Aorta (tissue), 5 donors: ENCODE data around the gene PNMA8A. TPM values are rescaled to one million over a fixed set of nuclear protein-coding genes. Genes with fewer than 3 reads are reported as not detected.
A peak's percentile ranks its signal among the peaks of the same experiment; 100 is the strongest.
"Not testable (repeated sequence)": the region's sequence is repeated elsewhere in the genome, so short reads cannot be mapped to it uniquely, and the experiment has no call there.

Experiments
- ATAC-seq: fragments of 200-7000 bp; cut with Tn5 transposase; one replicate; pipeline ENCODE4 v1.9.1; 2022; ENCODE audit warnings: moderate library complexity; ENCODE audit not compliant: low FRiP score
- DNase-seq, 2 donors: peaks; one replicate each; pipeline ENCODE4 v3.0.0-alpha.2; 2020
- H3K27ac ChIP-seq, 2 donors: one replicate each; pipeline ENCODE4 v1.5.1; 2013; ENCODE audit warnings: low read length in 2 of 2, mild to moderate bottlenecking in 2 of 2, moderate library complexity in 2 of 2, control low read depth in 1 of 2, inconsistent platforms in 1 of 2, low read depth in 1 of 2
- H3K27me3 ChIP-seq, 2 donors: one replicate each; pipeline ENCODE4 v1.6.1; 2013; ENCODE audit warnings: control low read depth in 1 of 2, low read length in 1 of 2, mild to moderate bottlenecking in 1 of 2, moderate library complexity in 1 of 2; ENCODE audit not compliant: insufficient read depth in 2 of 2, control insufficient read depth in 1 of 2
- H3K36me3 ChIP-seq, 2 donors: one replicate each; pipeline ENCODE4 v1.6.1; 2013; ENCODE audit warnings: control low read depth in 1 of 2, low read length in 1 of 2, mild to moderate bottlenecking in 1 of 2; ENCODE audit not compliant: insufficient read depth in 2 of 2, control insufficient read depth in 1 of 2
- H3K4me1 ChIP-seq, 2 donors: one replicate each; pipeline ENCODE4 v1.6.1; 2013; ENCODE audit warnings: low read length in 2 of 2, control low read depth in 1 of 2, mild to moderate bottlenecking in 1 of 2, moderate library complexity in 1 of 2; ENCODE audit not compliant: insufficient read depth in 2 of 2, control insufficient read depth in 1 of 2
- H3K4me3 ChIP-seq, 2 donors: one replicate each; pipeline ENCODE4 v1.5.1; 2013; ENCODE audit warnings: low read length in 2 of 2, control low read depth in 1 of 2, mild to moderate bottlenecking in 1 of 2
- H3K9me3 ChIP-seq: one replicate; pipeline ENCODE4 v1.6.1; 2013; ENCODE audit warnings: mild to moderate bottlenecking, low read length; ENCODE audit not compliant: control insufficient read depth
- WGBS, 2 donors: extraction: QIAGEN DNeasy Blood & Tissue Kit; methylation state at CpG; one replicate each; pipeline ENCODE4 v1.1.7; 2013; 5-methylcytosine and 5-hydroxymethylcytosine counted together
- intact Hi-C, 2 donors: fragments of 100-400 bp; cut with DNase I; formaldehyde crosslinking; loops; one replicate each; pipeline versions ENCODE4 v1.14.2 to v1.15.0; 2022
- polyA plus RNA-seq, 2 donors: library from polyadenylated mRNA; stranded (reverse); fragments of 200-250 nt; gene quantifications; one replicate each; pipeline ENCODE4 v1.2.3, GENCODE V29; 2013
- total RNA-seq, 2 donors: library from RNA; stranded (reverse); fragmentation: NEBNext Ultra II Directional; extraction: Animal tissue kit (Norgen Biotek cat#: 25700); gene quantifications; one replicate each; pipeline ENCODE4 v1.2.1, GENCODE V29; 2021
- donor health status: healthy with polysubstance abuse.
- donor health status: Bipolar disorder and iron deficiency.
- donor health status: DM: no; HTN: no; CAD: no.
- donor health status: DM: no; HTN: no; CAD: no.
- donor health status: DM: yes; HTN: yes; CAD: no.

Gene PNMA8A
- total and polyA plus RNA-seq, 4 donors = 3.3 to 12.4 (median 6.8) TPM

GRCh38 chr19:46508206-46508605 is 36.8 kb upstream of the PNMA8A start:
- H3K4me3 ChIP-seq = no peak overlapping the region
- intact Hi-C loops = no loop called here
- WGBS, 2 donors = 0 to 2% methylated on average over 2 of the region's 2 CpGs

GRCh38 chr19:46503848-46504453 is 32.6 kb upstream of the PNMA8A start:
- intact Hi-C loops = no loop called here
- 87 to 89% methylated on average over 17 of the region's 17 CpGs for WGBS, 2 donors
- no peak for ATAC-seq

More at GRCh38 chr19:46508206-46508605, 36.8 kb upstream of the PNMA8A start:
- ATAC-seq (no peak), DNase-seq (no peak)
- H3K36me3 ChIP-seq = no peaks in the 10 kb centered on the region
- no peaks in the 10 kb centered on the region for H3K4me1 ChIP-seq
- H3K27ac ChIP-seq = no peak overlapping the region
- H3K27me3 ChIP-seq = no peaks in the 10 kb centered on the region
- H3K9me3 ChIP-seq = peaks cover 1% of the 10 kb centered on the region

GRCh38 chr19:46502891-46503290 is 31.5 kb upstream of the PNMA8A start:
- Histone ChIP-seq H3K27me3 (no peaks in the 10 kb centered on the region), H3K9me3 (no peaks in the 10 kb centered on the region), H3K36me3 (no peaks in the 10 kb centered on the region), H3K4me1 (no peaks in the 10 kb centered on the region), H3K27ac (no peak overlapping the region), H3K4me3 (no peak overlapping the region)
- intact Hi-C loops = no loop called here
- no peak for DNase-seq
- ATAC-seq = no peak
- WGBS, 2 donors = 80 to 83% methylated on average over 5 of the region's 5 CpGs

More at GRCh38 chr19:46503848-46504453, 32.6 kb upstream of the PNMA8A start:
- Histone ChIP-seq H3K4me1 (no peaks in the 10 kb centered on the region), H3K4me3 (no peak overlapping the region), H3K27me3 (no peaks in the 10 kb centered on the region), H3K9me3 (no peaks in the 10 kb centered on the region), H3K36me3 (no peaks in the 10 kb centered on the region), H3K27ac (no peak overlapping the region)
- DNase-seq = no peak

- H3K4me1 ChIP-seq = no peaks in the 10 kb centered on the region
- DNase-seq (no peak), ATAC-seq (no peak)
- intact Hi-C loops = no loop called here
- H3K27ac ChIP-seq = no peak overlapping the region
- no peaks in the 10 kb centered on the region for H3K9me3 ChIP-seq
- WGBS, 2 donors = 81 to 88% methylated on average over 4 of the region's 4 CpGs
- H3K4me3 ChIP-seq = no peak overlapping the region
- H3K27me3 ChIP-seq = no peaks in the 10 kb centered on the region
- no peaks in the 10 kb centered on the region for H3K36me3 ChIP-seq
Observed at GRCh38 chr19:46499692-46500091, 28.3 kb upstream of the PNMA8A start.

GRCh38 chr19:46497773-46498172 is 26.4 kb upstream of the PNMA8A start:
- intact Hi-C loops = no loop called here
- ATAC-seq (no peak), DNase-seq (no peak)
- Histone ChIP-seq H3K36me3 (no peaks in the 10 kb centered on the region), H3K27me3 (no peaks in the 10 kb centered on the region), H3K4me1 (no peaks in the 10 kb centered on the region), H3K27ac (no peak overlapping the region), H3K9me3 (no peaks in the 10 kb centered on the region), H3K4me3 (no peak overlapping the region)
- WGBS, 2 donors = 85 to 86% methylated on average over 8 of the region's 8 CpGs

- ATAC-seq, DNase-seq, H3K36me3 ChIP-seq, H3K27ac ChIP-seq, intact Hi-C loops, H3K9me3 ChIP-seq, H3K27me3 ChIP-seq, H3K4me3 ChIP-seq, H3K4me1 ChIP-seq: not testable (repeated sequence)
- 89 to 93% methylated on average over 4 of the region's 4 CpGs for WGBS, 2 donors
Observed at GRCh38 chr19:46496886-46497285, 25.5 kb upstream of the PNMA8A start.

- DNase-seq (no peak), ATAC-seq (no peak)
- Histone ChIP-seq H3K36me3 (no peaks in the 10 kb centered on the region), H3K27me3 (no peaks in the 10 kb centered on the region), H3K4me3 (no peak overlapping the region), H3K9me3 (no peaks in the 10 kb centered on the region), H3K27ac (no peak overlapping the region), H3K4me1 (no peaks in the 10 kb centered on the region)
- 67 to 69% methylated on average over 6 of the region's 6 CpGs for WGBS, 2 donors
- intact Hi-C loops = no loop called here
Observed at GRCh38 chr19:46496304-46496703, 24.9 kb upstream of the PNMA8A start.

- Histone ChIP-seq H3K4me3 (no peak within 1 kb of the TSS), H3K4me1 (no peaks in the 10 kb centered on the region), H3K9me3 (no peaks in the 10 kb centered on the region), H3K27me3 (no peaks in the 10 kb centered on the region), H3K27ac (no peak within 1 kb of the TSS), H3K36me3 (no peaks in the 10 kb centered on the region)
- peak; percentile 68 for ATAC-seq
- WGBS, 2 donors = 14 to 16% methylated on average over 27 to 29 of the region's 29 CpGs
- DNase-seq = peak; percentile 77 to 89
- intact Hi-C loops = no loop called here
Observed at GRCh38 chr19:46495786-46496099, 24.4 kb upstream of the PNMA8A start, which contains the start of gene PNMA8B. PNMA8B (minus strand) TSS chr19:46495867; CDS start chr19:46495465, 402 bp downstream.

GRCh38 chr19:46494941-46495785 is 23.8 kb upstream of the PNMA8A start:
- no peaks in the 10 kb centered on the region for H3K4me1 ChIP-seq
- no peaks in the 10 kb centered on the region for H3K9me3 ChIP-seq
- ATAC-seq = no peak
- H3K27ac ChIP-seq = no peak overlapping the region
- DNase-seq = peak; percentile 46 to 75
- H3K36me3 ChIP-seq = no peaks in the 10 kb centered on the region
- H3K27me3 ChIP-seq = no peaks in the 10 kb centered on the region
- 44 to 51% methylated on average over 45 to 49 of the region's 49 CpGs for WGBS, 2 donors
- intact Hi-C loops = no loop called here
- H3K4me3 ChIP-seq = no peak overlapping the region
